Measurements from ENCODE around the gene ANKS1B. TPM values are rescaled to one million over a fixed set of nuclear protein-coding genes. Genes with fewer than 3 reads are reported as not detected.

The ANKS1B gene
- total and polyA plus RNA-seq, 10 of the 15 experiments (the other 5 are each of a cell fraction or from before 2014, with no cell fraction given) = 0.16 to 1.3 (median 0.82) TPM; not detected in 7

GRCh38 chr12:99439399-99439798 is 545.3 kb downstream of the ANKS1B start:
- Histone ChIP-seq H2AFZ (ENCODE audit: control insufficient read depth, low read depth, low read length) (no peak overlapping the region), H3K79me2 (ENCODE audit: control insufficient read depth, insufficient read depth, low read length) (no peaks in the 10 kb centered on the region), H3K9ac (ENCODE audit: control insufficient read depth, insufficient read depth, low read length) (no peak overlapping the region), H3K4me2 (ENCODE audit: control insufficient read depth, insufficient read depth) (no peak overlapping the region), H3K4me1 (ENCODE audit: control insufficient read depth, insufficient read depth, low read length) (no peaks in the 10 kb centered on the region), H3K36me3 (ENCODE audit: control insufficient read depth in 2 of 2, insufficient read depth in 2 of 2, low read length in 1 of 2) (no peaks in the 10 kb centered on the region), H3K9me3 (replicated peaks; ENCODE audit: control insufficient read depth, insufficient read depth, low read length) (no peaks in the 10 kb centered on the region; the same call in 2 of the 3 replicates), H3K27ac (ENCODE audit: control insufficient read depth, insufficient read depth) (no peak overlapping the region), H3K4me3 (no peak overlapping the region), H4K20me1 (ENCODE audit: control insufficient read depth, insufficient read depth) (no peaks in the 10 kb centered on the region), H3K27me3 (replicated peaks in 1 of 2; ENCODE audit: control insufficient read depth in 2 of 2, insufficient read depth in 2 of 2, low read length in 1 of 2) (no peaks in the 10 kb centered on the region)
- FAIRE-seq = no peak
- ChIA-PET RAD21 (ENCODE audit: unreplicated experiment) (no interaction called here), POLR2A (no interaction called here), CTCF (no interaction called here), SMC1A (ENCODE audit: uncharacterized antibody, unreplicated experiment) (interaction anchor here (0.7 kb wide), 1 partner anchor 32 kb away, joined by 3 read pairs; no protein-coding TSS in a partner anchor)
- no peak for DNase-seq (ENCODE audit: low read depth, low spot score)
- BruUV-seq (replicated peaks) = no TSS peak
- 0% methylated on average over 1 of the region's 1 CpG for whole genome bisulfite sequencing (ENCODE audit: insufficient coverage, insufficient replicate concordance, low lambda C conversion rate, missing lambda C conversion rate)
- intact Hi-C loops (cut with micrococcal nuclease; ENCODE audit: unreplicated experiment) = loop anchor here (5.0 kb wide), 1 partner anchor 57 kb away; no protein-coding TSS in a partner anchor
- in situ Hi-C loops (cut with MboI) = no loop called here
- no peak for ATAC-seq
- TF ChIP-seq HCFC1 (IDR thresholded peaks at IDR 0.05; ENCODE audit: low read length) (no peak), NBN (IDR thresholded peaks at IDR 0.05) (no peak), NFXL1 (IDR thresholded peaks at IDR 0.05; ENCODE audit: borderline replicate concordance) (no peak), NR2C1 (IDR thresholded peaks at IDR 0.05) (no peak), CHD1 (IDR thresholded peaks at IDR 0.05; ENCODE audit: low read depth, low read length) (no peak), MAX (IDR thresholded peaks at IDR 0.05; ENCODE audit: low read depth, low read length) (no peak), TCF3 (IDR thresholded peaks at IDR 0.05; ENCODE audit: borderline replicate concordance, insufficient read depth, low read depth, low read length) (no peak), HDAC6 (IDR thresholded peaks at IDR 0.05; ENCODE audit: unreplicated experiment) (no peak), POLR2AphosphoS5 (IDR thresholded peaks at IDR 0.05; ENCODE audit: low read length) (no peak), JUND (IDR thresholded peaks at IDR 0.05; ENCODE audit: low read depth, low read length) (no peak), MTA2 (IDR thresholded peaks at IDR 0.05; ENCODE audit: low read depth) (peak; percentile 77), RELB (IDR thresholded peaks at IDR 0.05; ENCODE audit: low read depth) (no peak), SUZ12 (IDR thresholded peaks at IDR 0.05; ENCODE audit: unreplicated experiment) (no peak), RUNX3 (IDR thresholded peaks at IDR 0.05; ENCODE audit: low read length) (peak; percentile 16; the same call in 1 of the 2 replicates), GABPA (IDR thresholded peaks at IDR 0.05; ENCODE audit: low read depth) (no peak), SMC3 (IDR thresholded peaks at IDR 0.05; ENCODE audit: borderline replicate concordance, low read length) (no peak), IKZF2 (IDR thresholded peaks at IDR 0.05) (0 out of 4 replicates have a peak, but pooled peaks of 1 of the 2 experiments have one; percentile 27), ZNF24 (IDR thresholded peaks at IDR 0.05) (no peak)
- TF ChIP-seq, protein P1, sequence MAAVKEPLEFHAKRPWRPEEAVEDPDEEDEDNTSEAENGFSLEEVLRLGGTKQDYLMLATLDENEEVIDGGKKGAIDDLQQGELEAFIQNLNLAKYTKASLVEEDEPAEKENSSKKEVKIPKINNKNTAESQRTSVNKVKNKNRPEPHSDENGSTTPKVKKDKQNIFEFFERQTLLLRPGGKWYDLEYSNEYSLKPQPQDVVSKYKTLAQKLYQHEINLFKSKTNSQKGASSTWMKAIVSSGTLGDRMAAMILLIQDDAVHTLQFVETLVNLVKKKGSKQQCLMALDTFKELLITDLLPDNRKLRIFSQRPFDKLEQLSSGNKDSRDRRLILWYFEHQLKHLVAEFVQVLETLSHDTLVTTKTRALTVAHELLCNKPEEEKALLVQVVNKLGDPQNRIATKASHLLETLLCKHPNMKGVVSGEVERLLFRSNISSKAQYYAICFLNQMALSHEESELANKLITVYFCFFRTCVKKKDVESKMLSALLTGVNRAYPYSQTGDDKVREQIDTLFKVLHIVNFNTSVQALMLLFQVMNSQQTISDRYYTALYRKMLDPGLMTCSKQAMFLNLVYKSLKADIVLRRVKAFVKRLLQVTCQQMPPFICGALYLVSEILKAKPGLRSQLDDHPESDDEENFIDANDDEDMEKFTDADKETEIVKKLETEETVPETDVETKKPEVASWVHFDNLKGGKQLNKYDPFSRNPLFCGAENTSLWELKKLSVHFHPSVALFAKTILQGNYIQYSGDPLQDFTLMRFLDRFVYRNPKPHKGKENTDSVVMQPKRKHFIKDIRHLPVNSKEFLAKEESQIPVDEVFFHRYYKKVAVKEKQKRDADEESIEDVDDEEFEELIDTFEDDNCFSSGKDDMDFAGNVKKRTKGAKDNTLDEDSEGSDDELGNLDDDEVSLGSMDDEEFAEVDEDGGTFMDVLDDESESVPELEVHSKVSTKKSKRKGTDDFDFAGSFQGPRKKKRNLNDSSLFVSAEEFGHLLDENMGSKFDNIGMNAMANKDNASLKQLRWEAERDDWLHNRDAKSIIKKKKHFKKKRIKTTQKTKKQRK (IDR thresholded peaks at IDR 0.05; ENCODE audit: low read depth, low read length) = no peak
